GM12878 (cell line): ENCODE data around the gene HASPIN. TPM values are rescaled to one million over a fixed set of nuclear protein-coding genes. Genes with fewer than 3 reads are reported as not detected.

Source experiments
- ATAC-seq: fragments of 200-7000 bp; cut with Tn5 transposase; 3 replicates; pipeline ENCODE4 v1.9.1; 2020; ENCODE audit warnings: mild to moderate bottlenecking, moderate library complexity
- BruUV-seq: library from RNA; stranded (reverse); fragments of 400-500 nt; replicated peaks from 2 replicates; lab custom pipeline; 2021; lab: Mats Ljungman, UMichigan
- CTCF ChIA-PET: fragments of 300-600 bp; sonication (Branson Sonifier 250); formaldehyde crosslinking; extraction: SDS; loops from one replicate; lab custom pipeline; 2021; ENCODE audit warnings: inconsistent platforms; lab: Yijun Ruan, JAX
- POLR2A ChIA-PET: fragments of 350-600 bp; formaldehyde crosslinking; extraction: SDS; loops from one replicate; lab custom pipeline; 2021; ENCODE audit warnings: inconsistent platforms; lab: Charles Lee
- RAD21 ChIA-PET: fragments of 300-600 bp; sonication (Branson Sonifier 250); formaldehyde crosslinking; loops from one replicate; lab custom pipeline; 2023; ENCODE audit warnings: antibody characterized with exemption; ENCODE audit not compliant: unreplicated experiment; lab: Charles Lee
- SMC1A ChIA-PET: fragments of 300-600 bp; sonication (Branson Sonifier 250); formaldehyde crosslinking; loops from one replicate; lab custom pipeline; 2023; ENCODE audit not compliant: unreplicated experiment, uncharacterized antibody; lab: Charles Lee
- DNase-seq: peaks from one replicate; pipeline ENCODE4 v3.0.0-alpha.2; 2011; ENCODE audit warnings: low read depth, low spot score
- FAIRE-seq: peaks from 3 replicates; lab custom pipeline; 2011; peaks lifted over from hg19 to GRCh38; lab: Jason Lieb, UNC
- H2AFZ ChIP-seq: 2 replicates; pipeline ENCODE4 v1.6.0; 2011; ENCODE audit warnings: low read depth, low read length, control low read depth; ENCODE audit not compliant: control insufficient read depth
- H3K27ac ChIP-seq: 2 replicates; pipeline ENCODE4 v1.5.1; 2011; ENCODE audit warnings: control low read depth; ENCODE audit not compliant: control insufficient read depth, insufficient read depth
- H3K27me3 ChIP-seq, 2 experiments: replicated peaks in 1 of 2; 2 replicates each; pipeline versions ENCODE4 v1.6.0 to v1.6.1; 2011; ENCODE audit warnings: low read length in 1 of 2; ENCODE audit not compliant: control insufficient read depth in 2 of 2, insufficient read depth in 2 of 2
- H3K36me3 ChIP-seq, 2 experiments: 2 replicates each; pipeline ENCODE4 v1.5.1; 2011; ENCODE audit warnings: low read length in 1 of 2; ENCODE audit not compliant: control insufficient read depth in 2 of 2, insufficient read depth in 2 of 2
- H3K4me1 ChIP-seq: 2 replicates; pipeline ENCODE4 v1.6.1; 2011; ENCODE audit warnings: mild to moderate bottlenecking, low read length, moderate library complexity, mixed read lengths; ENCODE audit not compliant: control insufficient read depth, insufficient read depth
- H3K4me2 ChIP-seq: 2 replicates; pipeline ENCODE4 v1.6.0; 2011; ENCODE audit warnings: control low read depth; ENCODE audit not compliant: control insufficient read depth, insufficient read depth
- H3K4me3 ChIP-seq: fragments of 200-600 bp; sonication (generic); 2 replicates; pipeline ENCODE4 v1.5.1; 2016
- H3K79me2 ChIP-seq: 2 replicates; pipeline ENCODE4 v1.6.0; 2011; ENCODE audit warnings: low read length; ENCODE audit not compliant: control insufficient read depth, insufficient read depth
- H3K9ac ChIP-seq: 2 replicates; pipeline ENCODE4 v1.8.0; 2011; ENCODE audit warnings: low read length, control low read depth, mixed read lengths; ENCODE audit not compliant: control insufficient read depth, insufficient read depth
- H3K9me3 ChIP-seq: replicated peaks from 3 replicates; pipeline ENCODE4 v1.5.1; 2011; ENCODE audit warnings: mild to moderate bottlenecking, low read length; ENCODE audit not compliant: control insufficient read depth, insufficient read depth
- H4K20me1 ChIP-seq: 2 replicates; pipeline ENCODE4 v1.6.0; 2011; ENCODE audit not compliant: control insufficient read depth, insufficient read depth
- CHD2 ChIP-seq: IDR thresholded peaks from 2 replicates; pipeline ENCODE4 v1.6.1; 2011; ENCODE audit warnings: low read depth, low read length, improper control_type of control experiment, borderline replicate concordance
- ELK1 ChIP-seq: IDR thresholded peaks from 2 replicates; pipeline ENCODE4 v1.6.1; 2012; ENCODE audit warnings: low read depth, low read length, improper control_type of control experiment
- GATAD2B ChIP-seq: fragments of 450-650 bp; conservative IDR thresholded peaks from 2 replicates; pipeline ENCODE4 v1.6.1; 2017; ENCODE audit warnings: low read depth, mild to moderate bottlenecking, moderate library complexity
- JUNB ChIP-seq: IDR thresholded peaks from 2 replicates; pipeline ENCODE4 v1.6.1; 2016; ENCODE audit warnings: antibody characterized with exemption, mild to moderate bottlenecking
- RAD51 ChIP-seq: fragments of 450-650 bp; IDR thresholded peaks from 2 replicates; pipeline ENCODE4 v1.6.1; 2016; ENCODE audit warnings: moderate library complexity, mild to moderate bottlenecking, inconsistent platforms
- SUZ12 ChIP-seq: fragments of 200-600 bp; sonication (generic); IDR thresholded peaks from one replicate; pipeline ENCODE4 v1.6.1; 2018; ENCODE audit warnings: antibody characterized with exemption, mild to moderate bottlenecking; ENCODE audit not compliant: unreplicated experiment
- USF1 ChIP-seq: IDR thresholded peaks from 2 replicates; pipeline ENCODE4 v1.6.1; 2011; ENCODE audit warnings: borderline replicate concordance, low read depth, mild to moderate bottlenecking, moderate library complexity, mixed read lengths, low read length; ENCODE audit not compliant: insufficient read depth; ENCODE audit errors: extremely low read length
- YBX1 ChIP-seq: fragments of 450-650 bp; IDR thresholded peaks from 2 replicates; pipeline ENCODE4 v1.6.1; 2016; ENCODE audit warnings: antibody characterized with exemption
- ZBED1 ChIP-seq: IDR thresholded peaks from 2 replicates; pipeline ENCODE4 v1.6.1; 2016; ENCODE audit warnings: borderline replicate concordance
- ZNF207 ChIP-seq: fragments of 450-650 bp; IDR thresholded peaks from 2 replicates; pipeline ENCODE4 v1.6.1; 2014; ENCODE audit warnings: antibody characterized with exemption, mild to moderate bottlenecking, borderline replicate concordance
- WGBS: methylation state at CpG from one replicate; pipeline ENCODE4 v1.1.6; 2016; ENCODE audit warnings: low lambda C conversion rate; ENCODE audit not compliant: insufficient replicate concordance, insufficient coverage; ENCODE audit errors: missing lambda C conversion rate; 5-methylcytosine and 5-hydroxymethylcytosine counted together
- in situ Hi-C: fragments of 300-500 bp; cut with MboI; formaldehyde crosslinking; loops from 9 replicates; pipeline ENCODE4 v1.14.3; 2018; ENCODE audit warnings: mixed read lengths
- intact Hi-C: fragments of 100-400 bp; cut with micrococcal nuclease; formaldehyde crosslinking; loops from one replicate; pipeline ENCODE4 v1.14.2; 2022; ENCODE audit not compliant: unreplicated experiment
- polyA plus RNA-seq, 11 experiments: library from polyadenylated mRNA; depleted of rRNA in 4 of 11; unstranded in 6 of 11; stranded (reverse) in 5 of 11; fragments of >200 nt; fragmentation: Nextera tagmentation in 4 of 11; fragmentation: Illumina TruSeq in 1 of 11; extraction: Ambion mirVana in 4 of 11; extraction: Trizol in 1 of 11; gene quantifications; 1 replicate in 1 of 11; 2 replicates in 10 of 11; pipeline versions ENCODE4 v1.2.1 to v1.2.3, GENCODE V29; 2011 to 2016; ENCODE audit warnings: inconsistent platforms in 2 of 11, missing spikeins in 2 of 11, low read depth in 1 of 11
- total RNA-seq, 4 experiments: library from RNA; depleted of rRNA in 3 of 4; stranded (reverse); fragments of >200 nt in 3 of 4; fragmentation: Illumina TruSeq in 1 of 4; extraction: Trizol in 1 of 4; gene quantifications; 2 replicates each; pipeline versions ENCODE4 v1.2.1 to v1.2.3, GENCODE V29; 2013 to 2021

HASPIN gene
- total and polyA plus RNA-seq, 10 of the 15 experiments (the other 5 are each of a cell fraction or from before 2014, with no cell fraction given): 0.80 to 18.0 (median 10.1) TPM

GRCh38 chr17:3698139-3698538, 25.6 kb upstream of the HASPIN start:
- 94% methylated on average over 4 of the region's 4 CpGs for WGBS
- BruUV-seq: no TSS peak
- DNase-seq: no peak
- ChIA-PET POLR2A (no interaction called here), RAD21 (interaction anchor here (2.0 kb wide), 1 partner anchor 13 kb away, joined by 5 read pairs; no protein-coding TSS in a partner anchor), SMC1A (no interaction called here), CTCF (no interaction called here)
- H3K9me3 ChIP-seq: peaks cover 15% of the 10 kb centered on the region; the same call in 2 of the 3 replicates
- intact Hi-C loops: no loop called here
- H3K27me3 ChIP-seq: no peaks in the 10 kb centered on the region
- FAIRE-seq: no peak
- no peaks in the 10 kb centered on the region for H3K36me3 ChIP-seq
- ATAC-seq: no peak
- no peak overlapping the region for H3K27ac ChIP-seq
- peaks cover 25% of the 10 kb centered on the region for H3K4me1 ChIP-seq
- in situ Hi-C loops: no loop called here
- peaks cover 11% of the 10 kb centered on the region for H3K79me2 ChIP-seq
- no peak overlapping the region for H3K9ac ChIP-seq
- no peak overlapping the region for H3K4me3 ChIP-seq
- TF ChIP-seq ZNF207 (no peak), ELK1 (no peak), GATAD2B (no peak), RAD51 (no peak), SUZ12 (no peak), JUNB (no peak), YBX1 (no peak), ZBED1 (no peak), CHD2 (no peak), USF1 (no peak)
- H2AFZ ChIP-seq: no peak overlapping the region
- no peak overlapping the region for H3K4me2 ChIP-seq
- no peaks in the 10 kb centered on the region for H4K20me1 ChIP-seq
